HG03520 (cell line): ENCODE results near the gene METRNL.
"Not testable (repeated sequence)": the region's sequence is repeated elsewhere in the genome, so short reads cannot be mapped to it uniquely, and the experiment has no call there.

ENCODE experiments used
- ATAC-seq: cut with Tn5 transposase; IDR thresholded peaks from one replicate; pipeline ENCODE4 v1.9.1; 2021; ENCODE audit warnings: mild to moderate bottlenecking, moderate library complexity; ENCODE audit not compliant: unreplicated experiment

Gene METRNL

GRCh38 chr17:83079352-83079747, at the start of gene METRNL:
Gene METRNL (plus strand): TSS chr17:83079609. CDS start chr17:83079816, 207 bp downstream.
- ATAC-seq: no peak

- ATAC-seq: no peak
Measured at GRCh38 chr17:83030432-83030831, 49.0 kb upstream of the METRNL start.

GRCh38 chr17:83031321-83031945, 48.0 kb upstream of the METRNL start:
- ATAC-seq: no peak

- ATAC-seq: not testable (repeated sequence)
Measured at GRCh38 chr17:83031946-83032451, 47.4 kb upstream of the METRNL start.

- no peak for ATAC-seq
Measured at GRCh38 chr17:83032781-83033180, 46.6 kb upstream of the METRNL start.

GRCh38 chr17:83034525-83034924, 44.9 kb upstream of the METRNL start:
- no peak for ATAC-seq

- ATAC-seq: no peak
Measured at GRCh38 chr17:83035722-83036121, 43.7 kb upstream of the METRNL start.

GRCh38 chr17:83036193-83036592, 43.2 kb upstream of the METRNL start:
- no peak for ATAC-seq

- ATAC-seq: no peak
Measured at GRCh38 chr17:83036666-83037065, 42.7 kb upstream of the METRNL start.

GRCh38 chr17:83037084-83037873, 42.1 kb upstream of the METRNL start:
- no peak for ATAC-seq

- no peak for ATAC-seq
Measured at GRCh38 chr17:83037874-83038165, 41.6 kb upstream of the METRNL start.

- ATAC-seq: not testable (repeated sequence)
Measured at GRCh38 chr17:83038983-83039382, 40.4 kb upstream of the METRNL start.

GRCh38 chr17:83041305-83041704, 38.1 kb upstream of the METRNL start:
- ATAC-seq: no peak

GRCh38 chr17:83042522-83043158, 36.8 kb upstream of the METRNL start:
- ATAC-seq: no peak

- not testable (repeated sequence) for ATAC-seq
Measured at GRCh38 chr17:83044479-83044878, 34.9 kb upstream of the METRNL start.

- ATAC-seq: no peak
Measured at GRCh38 chr17:83046448-83047181, 32.8 kb upstream of the METRNL start.

- no peak for ATAC-seq
Measured at GRCh38 chr17:83047182-83047478, 32.3 kb upstream of the METRNL start.

GRCh38 chr17:83047818-83048475, 31.5 kb upstream of the METRNL start:
- ATAC-seq: not testable (repeated sequence)

- ATAC-seq: no peak
Measured at GRCh38 chr17:83050651-83051395, 28.6 kb upstream of the METRNL start.
